GM19324 (cell line): ENCODE measurements around the gene CPXM2.

Source experiments
- ATAC-seq: cut with Tn5 transposase; IDR thresholded peaks from one replicate; pipeline ENCODE4 v1.9.1; 2021; ENCODE audit warnings: mild to moderate bottlenecking, moderate library complexity; ENCODE audit not compliant: unreplicated experiment, low FRiP score

CPXM2 gene

DNA sequence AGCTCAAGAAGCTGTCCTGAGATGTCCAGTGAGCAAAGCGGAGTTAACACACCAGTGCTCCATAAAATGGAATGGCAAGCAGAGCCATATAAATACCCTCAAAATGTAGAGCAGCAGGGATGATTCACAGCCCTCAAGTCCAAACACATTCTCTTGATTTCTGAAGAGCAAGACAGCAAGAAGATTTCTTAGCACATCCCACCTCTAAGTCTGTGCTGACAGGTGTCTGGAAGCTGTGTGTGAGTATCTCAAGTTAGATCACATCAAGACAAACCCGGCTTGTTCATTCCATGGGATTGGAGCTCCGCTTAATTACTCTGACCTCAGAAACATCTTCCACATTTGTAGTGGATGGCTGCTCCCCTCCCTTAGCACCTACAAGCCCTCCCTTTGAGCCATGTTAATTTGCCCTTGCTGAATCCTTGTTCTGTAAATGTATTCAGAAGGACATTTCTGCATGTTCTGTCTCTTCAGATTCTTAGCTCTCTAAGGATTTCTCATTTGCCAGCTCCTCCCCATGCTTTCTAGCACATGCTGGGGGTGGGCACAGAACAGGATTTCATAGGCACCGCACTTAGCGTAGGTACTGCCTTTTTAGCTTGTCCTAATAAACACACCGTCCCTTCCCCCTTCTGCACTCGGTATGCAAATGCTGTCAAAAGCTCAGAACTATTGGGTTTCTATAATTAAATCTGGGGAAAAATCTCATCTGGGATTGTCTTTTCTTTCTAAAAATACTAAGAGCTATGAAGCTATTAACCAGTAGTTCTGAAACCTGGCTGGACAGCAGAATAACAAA, 112.7 kb downstream of the CPXM2 start:
- no peak for ATAC-seq

DNA sequence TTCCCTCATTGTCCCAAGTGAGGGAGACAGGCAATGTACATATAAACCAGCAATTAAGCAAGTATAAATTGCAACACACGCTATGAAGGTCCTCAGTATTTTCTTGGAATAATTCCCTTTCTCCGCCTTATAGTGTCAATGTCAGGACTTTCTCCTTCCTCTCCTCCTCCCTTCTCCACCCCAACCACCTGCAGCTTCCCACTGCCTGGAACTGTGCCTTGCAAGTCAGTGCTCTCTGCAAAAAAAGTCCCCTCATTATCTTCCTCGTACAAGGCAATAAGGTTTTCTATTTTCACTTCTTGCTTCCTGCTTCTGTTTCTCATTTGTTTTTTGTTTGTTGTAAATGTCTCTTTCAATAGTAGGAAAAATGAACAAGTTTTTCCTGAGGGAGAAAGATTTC, 113.7 kb downstream of the CPXM2 start:
- no peak for ATAC-seq

DNA sequence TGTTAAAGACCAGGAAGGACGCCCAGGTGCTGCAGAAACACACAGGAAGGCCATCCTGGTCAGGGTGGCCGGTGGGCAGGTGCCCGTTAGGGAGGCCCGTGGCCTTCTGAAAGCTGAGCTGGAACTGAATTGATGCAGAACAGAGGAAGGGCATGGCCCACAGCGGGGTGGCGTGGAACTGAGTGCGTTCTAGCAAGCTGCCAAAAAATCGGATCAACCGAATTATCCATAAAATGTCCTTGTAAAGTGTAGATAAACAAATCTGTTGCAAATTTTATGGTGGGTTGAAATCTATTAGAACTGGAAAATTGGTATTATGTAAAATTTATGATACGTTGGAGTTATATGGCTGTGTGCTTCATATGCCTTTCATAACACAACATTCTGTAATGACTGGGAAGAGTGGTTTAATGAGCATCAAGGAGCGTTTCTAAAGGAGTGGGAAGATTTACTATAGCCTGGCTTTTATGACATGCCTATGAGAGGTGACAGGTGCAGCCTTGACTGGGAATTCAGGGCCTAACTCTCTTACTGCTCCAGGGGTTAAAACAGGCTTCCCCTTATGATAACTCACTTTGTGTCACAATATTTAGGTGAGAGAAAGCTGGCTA, 117.4 kb downstream of the CPXM2 start:
- no peak for ATAC-seq

DNA sequence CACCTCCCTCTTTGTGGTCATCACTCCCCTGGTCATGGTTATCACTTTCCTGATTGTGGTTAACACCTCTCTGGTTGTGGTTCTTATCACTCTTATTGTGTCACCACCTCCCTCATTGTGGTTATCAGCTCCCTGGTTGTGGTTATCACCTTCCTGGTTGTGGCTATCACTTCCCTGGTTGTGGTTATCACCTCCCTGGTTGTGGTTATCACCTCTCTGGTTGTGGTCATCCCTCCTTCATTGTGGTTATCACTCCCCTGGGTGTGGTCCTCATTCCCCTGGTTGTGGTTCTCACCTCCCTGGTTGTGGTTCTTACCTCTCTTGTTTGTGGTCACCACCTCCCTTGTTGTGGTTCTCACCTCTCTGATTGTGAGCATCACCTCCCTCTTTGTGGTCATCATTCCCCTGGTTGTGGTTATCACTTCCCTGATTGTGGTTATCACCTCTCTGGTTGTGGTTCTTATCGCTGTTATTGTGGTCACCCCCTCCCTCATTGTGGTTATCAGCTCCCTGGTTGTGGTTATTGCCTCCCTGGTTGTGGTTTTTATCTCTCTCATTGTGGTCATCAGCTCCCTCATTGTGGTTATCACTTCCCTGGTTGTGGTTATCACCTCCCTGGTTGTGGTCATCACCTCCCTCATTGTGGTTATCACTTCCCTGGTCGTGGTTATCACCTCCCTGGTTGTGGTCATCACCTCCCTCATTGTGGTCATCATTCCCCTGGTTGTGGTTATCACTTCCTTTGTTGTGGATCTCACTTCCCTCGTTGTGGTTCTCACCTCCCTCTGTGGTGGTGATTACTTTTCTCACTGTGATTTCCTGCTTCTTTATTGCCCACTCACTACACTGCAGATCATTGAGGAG, 118.7 kb downstream of the CPXM2 start:
- ATAC-seq, result no peak

DNA sequence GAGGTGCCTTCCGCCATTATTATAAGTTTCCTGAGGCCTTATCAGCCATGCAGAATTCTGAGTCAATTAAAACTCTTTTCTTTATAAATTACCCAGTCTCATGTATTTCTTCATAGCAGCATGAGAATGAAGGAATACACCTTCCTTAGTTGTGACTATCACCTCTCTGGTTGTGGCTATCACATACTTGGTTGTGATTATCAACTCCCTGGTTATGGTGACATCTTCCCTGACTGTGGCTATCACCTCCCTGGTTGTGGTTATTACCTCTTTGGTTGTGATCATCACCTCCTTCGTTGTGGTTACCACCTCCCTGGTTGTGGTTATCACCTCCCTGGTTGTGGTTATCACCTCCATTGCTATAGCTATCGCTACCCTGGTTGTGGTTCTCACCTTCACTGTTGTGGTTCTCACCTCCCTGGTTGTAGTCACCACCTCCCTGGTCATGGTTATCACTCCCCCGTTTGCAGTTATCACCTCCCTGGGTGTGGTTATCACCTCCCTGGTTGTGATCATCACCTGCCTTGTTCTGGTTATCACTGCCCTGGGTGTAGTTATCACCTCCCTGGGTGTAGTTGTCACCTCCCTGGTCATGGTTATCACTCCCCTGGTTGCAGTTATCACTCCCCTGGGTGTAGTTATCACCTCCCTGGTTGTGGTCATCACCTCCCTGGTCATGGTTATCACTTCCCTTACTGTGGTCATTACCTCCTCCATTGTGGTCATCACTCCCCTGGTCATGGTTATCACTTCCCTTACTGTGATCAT, 119.5 kb downstream of the CPXM2 start:
- ATAC-seq, result no peak

DNA sequence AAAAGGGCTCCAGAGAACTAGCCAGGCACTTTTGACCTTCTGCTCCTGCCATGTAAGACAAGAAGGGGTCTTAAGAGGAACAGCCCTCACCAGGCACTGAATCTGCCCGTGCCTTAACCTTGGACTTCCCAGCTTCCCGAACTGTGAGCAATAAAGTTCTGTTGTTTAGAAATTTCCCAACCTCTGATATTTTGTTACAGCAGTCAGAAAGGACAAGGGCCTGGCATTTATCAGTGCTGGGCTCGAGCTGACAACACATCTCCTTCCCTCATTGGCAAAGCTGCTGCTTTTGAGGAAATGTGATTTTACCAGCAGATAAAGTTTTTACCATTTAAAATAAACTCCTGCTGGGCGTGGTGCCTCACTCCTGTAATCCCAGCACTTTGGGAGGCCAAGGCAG, 122.0 kb downstream of the CPXM2 start:
- no peak for ATAC-seq

DNA sequence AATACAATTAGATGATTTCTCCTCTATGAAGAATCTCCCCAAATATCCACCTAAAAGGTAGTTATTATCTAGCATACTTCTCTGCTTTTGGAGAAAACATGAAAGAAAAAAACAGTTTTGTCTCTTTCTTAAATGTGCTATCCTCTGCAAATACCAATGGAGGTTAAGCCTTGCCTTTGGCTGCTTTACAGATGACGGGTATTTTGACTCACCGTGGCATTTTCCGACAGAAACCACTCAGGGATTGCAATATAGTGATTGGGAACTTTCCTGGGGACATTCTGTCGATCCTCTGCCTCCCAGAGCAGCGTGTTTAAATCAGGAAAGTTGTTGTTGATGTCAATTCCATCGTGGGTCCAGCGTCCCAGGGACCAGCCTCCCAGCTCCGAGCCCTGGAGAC, 124.8 kb downstream of the CPXM2 start:
- no peak for ATAC-seq

DNA sequence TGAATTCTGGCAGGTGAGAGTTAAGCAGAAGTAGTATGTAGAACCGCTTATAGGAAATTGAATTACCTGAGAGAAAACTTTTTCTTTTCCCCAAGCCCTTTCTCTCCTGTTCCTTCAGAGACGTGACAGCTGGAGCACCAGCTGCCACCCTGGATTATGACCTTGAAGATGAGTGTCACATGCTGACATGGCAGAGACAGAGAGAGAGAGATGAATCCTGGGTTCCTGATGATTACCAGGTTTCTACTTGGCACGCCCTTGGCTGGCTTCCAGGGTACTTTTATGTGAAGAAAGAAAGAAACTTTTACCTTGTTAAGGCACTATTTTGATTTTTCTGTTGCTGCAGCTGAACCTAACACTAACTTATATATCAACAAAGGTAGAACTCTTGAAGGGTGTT, 125.6 kb downstream of the CPXM2 start:
- ATAC-seq, result no peak

DNA sequence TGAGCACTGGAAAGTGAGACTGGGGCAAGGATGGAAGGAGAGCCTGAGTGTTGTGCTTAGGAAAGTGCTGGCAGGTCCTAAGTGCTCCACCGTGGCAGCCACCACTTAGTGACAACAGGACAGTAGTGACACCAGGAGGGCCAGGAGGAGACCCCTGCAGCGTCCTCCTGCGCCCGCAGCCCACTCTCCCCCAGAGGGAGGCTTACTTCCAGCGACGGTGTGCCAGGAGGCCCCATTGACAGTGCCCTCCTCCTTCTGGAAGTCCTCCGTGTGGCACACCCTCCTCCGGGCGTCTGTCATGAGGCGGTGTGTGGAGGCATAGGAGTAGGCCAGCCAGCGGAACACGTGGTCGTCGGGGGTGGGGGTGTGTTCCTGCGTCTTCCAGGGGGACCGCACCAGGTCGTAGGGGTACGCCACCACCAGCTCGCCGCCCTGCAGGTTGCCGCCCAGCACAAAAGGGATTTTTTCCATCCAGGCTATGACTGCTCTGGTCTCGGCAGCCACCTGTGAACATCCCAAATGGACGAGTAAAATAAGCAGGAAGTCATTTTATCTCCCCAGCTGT, 129.9 kb downstream of the CPXM2 start:
- ATAC-seq, result no peak

DNA sequence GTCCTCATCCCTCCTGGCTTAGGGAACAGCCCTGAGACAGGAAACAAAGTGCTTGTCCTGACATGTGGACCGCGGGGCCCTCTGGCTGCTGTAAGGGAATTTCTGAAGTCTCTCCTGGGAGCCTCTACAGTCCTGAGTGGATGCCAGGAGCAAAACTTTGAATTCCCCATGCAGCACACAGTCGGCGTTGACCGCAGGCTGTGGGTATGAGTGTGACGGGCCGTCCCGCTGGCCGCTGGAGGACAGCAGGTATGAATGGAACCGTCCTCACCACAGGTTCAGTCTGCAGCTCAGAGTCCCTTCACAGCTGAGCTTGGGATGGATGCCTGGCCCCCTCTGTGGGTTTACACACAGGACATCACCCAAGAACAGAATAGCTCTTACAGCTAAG, 130.6 kb downstream of the CPXM2 start:
- ATAC-seq, result no peak

DNA sequence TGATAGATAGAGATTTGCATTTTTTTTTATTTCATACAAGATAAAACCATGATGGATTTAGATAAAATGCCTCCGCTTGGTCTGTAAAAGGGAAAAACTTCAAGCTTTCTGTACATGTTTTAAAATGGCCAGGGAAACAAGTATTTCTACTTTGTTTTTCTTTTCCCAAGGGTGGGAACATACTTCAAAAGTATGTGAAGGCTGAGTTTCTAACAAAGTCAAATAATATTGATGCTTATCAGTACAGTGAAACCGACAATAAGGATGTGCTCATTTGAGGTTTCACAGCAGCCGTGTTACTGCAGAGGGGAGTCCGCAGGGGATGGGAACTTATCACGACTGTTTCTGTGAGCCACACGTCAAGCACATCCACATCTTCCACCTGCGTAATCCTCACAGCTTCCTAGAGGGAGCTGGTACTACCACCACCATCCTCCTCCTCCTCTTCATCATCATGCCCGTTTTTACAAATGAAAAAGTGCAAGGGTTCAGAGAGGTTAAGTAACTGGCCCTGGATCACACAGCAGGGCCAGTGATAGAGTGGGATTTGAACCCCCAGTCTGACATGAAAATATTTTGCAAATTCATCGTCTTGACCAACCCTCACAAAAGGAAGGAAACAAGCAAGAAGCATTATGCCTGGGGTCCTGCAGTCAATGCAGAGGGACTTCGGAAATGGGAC, 131.1 kb downstream of the CPXM2 start:
- ATAC-seq, result no peak

DNA sequence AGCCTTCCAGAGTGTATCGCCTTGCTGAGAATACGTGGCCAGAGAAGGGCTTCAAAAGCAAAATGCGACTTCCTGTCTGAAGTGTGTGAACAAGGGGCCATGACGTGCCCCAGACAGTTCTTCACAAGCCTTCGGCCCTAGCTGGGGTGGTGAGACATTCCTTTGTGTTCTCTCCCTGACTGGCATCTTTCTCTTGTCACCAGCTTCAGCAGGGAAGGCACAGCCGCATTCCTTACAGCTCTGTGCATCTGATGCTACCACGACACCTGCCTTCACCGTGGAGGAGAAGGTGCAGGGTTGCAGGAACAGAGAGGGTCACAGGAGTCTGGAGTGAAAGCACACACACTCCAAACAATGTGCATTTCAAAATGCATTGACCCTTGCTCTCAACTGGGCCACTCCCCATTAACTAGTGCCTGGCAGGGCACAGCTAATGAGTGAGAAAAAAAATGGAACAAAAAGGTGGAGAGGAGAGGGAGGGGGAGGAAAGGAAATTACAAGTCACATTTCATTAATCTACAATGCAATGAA, 132.0 kb downstream of the CPXM2 start:
- ATAC-seq, result no peak

DNA sequence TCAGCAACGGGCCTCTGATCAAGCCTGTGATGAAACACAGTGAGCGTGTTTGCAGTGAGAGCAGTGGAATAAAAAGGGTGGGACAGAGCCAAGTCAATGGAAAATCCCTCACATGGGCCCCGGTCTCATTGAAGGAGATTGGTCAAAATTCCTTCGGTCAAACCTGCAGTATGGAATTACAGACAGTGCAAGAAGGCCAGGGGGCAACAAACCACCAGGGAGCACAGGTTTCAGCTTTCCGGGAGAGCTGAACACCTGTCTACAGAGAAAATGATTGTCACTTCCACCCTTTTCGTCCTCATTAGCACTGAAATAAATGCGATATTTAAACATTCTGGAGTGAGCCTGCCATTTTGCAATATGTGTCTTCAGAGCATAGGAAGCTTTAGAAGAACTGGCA, 132.6 kb downstream of the CPXM2 start:
- no peak for ATAC-seq

DNA sequence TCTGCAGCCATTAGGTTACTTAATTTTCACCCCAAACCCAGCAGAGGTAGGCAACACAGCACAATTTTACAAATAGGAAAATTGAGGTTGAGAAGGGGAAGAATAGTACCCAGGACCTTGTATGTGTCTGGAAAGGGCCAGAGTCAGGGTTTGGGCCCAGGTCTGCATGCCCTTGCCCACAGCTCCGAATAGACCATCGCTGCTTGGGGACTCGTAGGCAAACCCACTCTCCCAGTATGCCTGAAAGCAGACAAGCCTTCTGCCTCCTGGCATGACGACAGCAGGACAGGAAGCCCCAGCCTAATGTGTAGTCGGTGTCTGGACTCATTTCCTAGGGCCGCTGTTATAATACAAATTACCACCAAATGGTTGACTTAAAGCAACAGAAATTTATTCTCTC, 133.8 kb downstream of the CPXM2 start:
- no peak for ATAC-seq

DNA sequence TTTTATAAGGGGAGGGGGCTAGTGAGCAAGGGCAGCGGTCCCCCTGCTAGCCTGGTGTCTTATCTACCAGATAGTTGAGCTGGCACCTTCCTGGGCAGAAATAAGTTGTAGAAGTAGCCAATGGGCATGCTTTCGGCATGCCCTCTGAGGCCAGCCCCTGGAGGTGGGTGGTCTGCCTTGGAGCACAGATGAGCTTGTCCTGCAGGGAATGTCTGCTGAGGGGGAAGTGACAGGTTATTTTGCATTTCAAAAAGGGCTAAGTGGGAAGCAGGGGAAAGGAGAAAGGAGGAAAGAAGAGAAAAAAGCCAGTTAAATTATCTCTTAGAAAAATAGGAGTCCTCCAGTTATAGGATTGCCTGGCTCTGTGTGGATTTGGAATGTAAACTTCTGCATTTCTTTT, 136.5 kb downstream of the CPXM2 start:
- ATAC-seq, result no peak

DNA sequence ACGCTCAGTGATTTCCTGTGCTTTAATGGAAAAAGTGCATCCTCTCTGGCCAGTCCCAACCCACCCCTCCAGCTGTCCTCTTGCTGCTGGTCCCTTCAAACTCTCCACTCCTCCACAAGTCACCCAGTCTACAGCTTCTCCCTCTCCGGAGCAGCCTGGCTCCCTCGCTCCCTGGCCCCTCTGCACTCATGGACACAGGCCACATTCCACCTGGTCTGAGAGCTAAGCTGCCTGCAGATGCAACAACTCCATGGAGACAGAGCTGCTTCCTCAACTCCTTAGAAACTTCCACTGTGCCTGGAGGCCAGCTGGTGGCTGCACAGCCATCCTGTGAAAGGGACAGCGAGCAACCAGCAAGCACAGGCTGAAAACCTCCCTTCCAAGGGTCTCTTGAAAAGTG, 137.5 kb downstream of the CPXM2 start:
- no peak for ATAC-seq

DNA sequence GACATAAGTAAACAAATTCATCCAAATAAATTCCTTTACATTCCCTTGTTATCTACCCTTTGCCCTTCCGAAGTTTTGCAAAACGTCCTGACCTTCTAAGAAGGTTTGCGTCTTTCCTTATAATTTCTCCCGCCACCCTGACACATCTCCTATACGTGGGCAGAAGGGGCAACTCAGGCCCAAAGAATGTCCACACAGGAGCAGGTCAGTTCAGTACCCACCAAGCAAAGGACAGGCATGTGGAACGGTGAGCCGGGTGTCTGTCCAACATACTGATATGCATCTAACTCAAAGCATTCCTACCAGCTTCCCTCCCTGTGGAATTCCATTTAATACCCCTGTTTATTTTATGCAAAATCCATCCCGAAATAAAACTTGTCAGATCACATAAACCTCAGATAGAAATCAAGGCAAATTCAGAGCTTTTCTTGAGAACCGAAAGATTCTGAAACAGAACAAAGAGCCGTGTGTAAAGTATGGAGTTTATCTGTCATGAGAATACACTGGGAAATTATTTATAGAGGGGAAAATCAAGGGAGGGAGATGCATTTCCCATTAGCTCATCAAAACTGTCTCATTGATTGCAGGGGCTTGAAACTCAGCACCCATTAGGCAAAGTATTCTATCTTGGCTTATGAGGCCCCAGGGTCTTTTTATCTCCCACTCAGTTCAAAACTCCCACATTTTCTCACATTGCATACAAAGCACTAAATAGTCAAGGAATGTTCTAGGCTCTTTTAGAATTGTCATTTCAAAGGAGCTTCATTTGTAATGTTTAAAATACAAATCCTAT, 140.1 kb downstream of the CPXM2 start:
- no peak for ATAC-seq

DNA sequence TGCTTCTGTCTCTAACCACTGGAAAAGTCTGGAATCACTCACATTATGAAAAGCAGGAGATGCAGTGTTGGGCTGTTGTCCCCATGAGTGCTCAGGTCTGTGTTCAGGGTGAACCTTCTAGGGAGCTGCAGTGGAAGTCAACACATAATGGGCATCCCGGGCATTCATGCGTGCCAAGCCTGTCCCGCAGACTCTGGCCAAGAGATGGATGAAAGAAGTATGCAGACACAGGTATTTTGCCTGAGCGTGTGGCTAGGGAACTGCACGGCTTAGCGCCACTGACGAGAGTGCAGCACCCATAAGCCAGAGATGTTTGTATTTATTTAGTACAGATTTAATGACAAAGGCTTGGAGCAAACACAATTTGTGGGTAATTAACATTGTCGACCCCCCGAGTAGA, 140.7 kb downstream of the CPXM2 start:
- ATAC-seq, result no peak

DNA sequence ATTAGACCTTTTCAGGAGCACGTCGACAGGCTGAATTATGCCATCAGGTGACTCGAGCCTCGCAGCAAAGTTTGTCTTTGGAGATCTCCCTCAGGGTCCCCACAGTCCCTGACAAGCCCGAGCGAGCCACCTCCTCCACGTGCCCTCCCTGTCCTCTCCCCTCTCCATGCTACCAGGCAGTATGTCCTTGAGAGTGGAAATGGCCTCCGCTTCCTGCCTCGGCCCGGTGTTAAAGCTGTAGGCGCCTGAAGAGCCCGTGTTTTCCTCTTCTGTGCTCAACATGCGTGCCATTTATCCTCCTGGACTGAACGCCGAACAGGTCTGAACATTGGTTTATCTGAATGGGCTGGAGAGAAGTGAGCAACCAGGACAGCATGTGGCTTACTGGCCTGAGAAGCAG, 142.9 kb downstream of the CPXM2 start:
- no peak for ATAC-seq
